Mesenchymal stem cell (in vitro differentiated cells and primary cell): Measurements from ENCODE around the gene ENTPD2.

ENCODE experiments used
- DNase-seq: peaks from one replicate; pipeline ENCODE4 v3.0.0-alpha.2; 2013
- H2AFZ ChIP-seq: one replicate; pipeline ENCODE4 v1.6.1; 2013; ENCODE audit warnings: low read depth, mild to moderate bottlenecking, control low read depth, inconsistent platforms, low read length, moderate library complexity
- H2AK5ac ChIP-seq: 2 replicates; pipeline ENCODE4 v1.6.1; 2013; ENCODE audit warnings: low read length, moderate library complexity, mild to moderate bottlenecking, inconsistent platforms; ENCODE audit not compliant: severe bottlenecking
- H2BK120ac ChIP-seq: one replicate; pipeline ENCODE4 v1.6.1; 2013; ENCODE audit warnings: low read depth, mild to moderate bottlenecking, inconsistent platforms, low read length, moderate library complexity
- H2BK12ac ChIP-seq, 2 experiments: one replicate each; pipeline ENCODE4 v1.6.1; 2013; ENCODE audit warnings: inconsistent platforms in 2 of 2, low read length in 2 of 2, mild to moderate bottlenecking in 2 of 2, moderate library complexity in 2 of 2, control low read depth in 1 of 2
- H2BK15ac ChIP-seq: one replicate; pipeline ENCODE4 v1.6.1; 2013; ENCODE audit warnings: mild to moderate bottlenecking, low read depth, inconsistent platforms; ENCODE audit not compliant: poor library complexity, severe bottlenecking
- H2BK5ac ChIP-seq: 2 replicates; pipeline ENCODE4 v1.6.1; 2013; ENCODE audit warnings: low read depth, mild to moderate bottlenecking, low read length, control low read depth, inconsistent platforms; ENCODE audit not compliant: poor library complexity, severe bottlenecking
- H3K14ac ChIP-seq, 2 experiments: one replicate each; pipeline ENCODE4 v1.6.1; 2013; ENCODE audit warnings: inconsistent platforms in 2 of 2, low read length in 2 of 2, control low read depth in 1 of 2, mild to moderate bottlenecking in 1 of 2, moderate library complexity in 1 of 2
- H3K18ac ChIP-seq, 2 experiments: one replicate each; pipeline ENCODE4 v1.6.1; 2013; ENCODE audit warnings: inconsistent platforms in 2 of 2, low read length in 2 of 2, control low read depth in 1 of 2, low read depth in 1 of 2, mild to moderate bottlenecking in 1 of 2
- H3K23ac ChIP-seq, 2 experiments: one replicate each; pipeline ENCODE4 v1.6.1; 2013; ENCODE audit warnings: inconsistent platforms in 2 of 2, low read length in 2 of 2, mild to moderate bottlenecking in 2 of 2, moderate library complexity in 2 of 2, control low read depth in 1 of 2
- H3K27ac ChIP-seq: 2 replicates; pipeline ENCODE4 v1.5.1; 2013; ENCODE audit warnings: mild to moderate bottlenecking, moderate library complexity, low read length, control low read depth, inconsistent platforms; ENCODE audit not compliant: poor library complexity, severe bottlenecking
- H3K27me3 ChIP-seq, 2 experiments: 2 replicates each; pipeline versions ENCODE4 v1.6.1 to v1.7.0; 2013; ENCODE audit warnings: low read length in 2 of 2, mild to moderate bottlenecking in 2 of 2, moderate library complexity in 2 of 2, control low read depth in 1 of 2, inconsistent platforms in 1 of 2; ENCODE audit not compliant: control insufficient read depth in 1 of 2, insufficient read depth in 1 of 2
- H3K36me3 ChIP-seq, 2 experiments: 2 replicates each; pipeline versions ENCODE4 v1.6.1 to v1.7.0; 2013; ENCODE audit warnings: low read length in 2 of 2, control low read depth in 1 of 2, inconsistent platforms in 1 of 2, low read depth in 1 of 2, mild to moderate bottlenecking in 1 of 2; ENCODE audit not compliant: insufficient read depth in 2 of 2, control insufficient read depth in 1 of 2
- H3K4ac ChIP-seq, 2 experiments: one replicate each; pipeline ENCODE4 v1.6.1; 2013; ENCODE audit warnings: inconsistent platforms in 2 of 2, low read length in 2 of 2, mild to moderate bottlenecking in 2 of 2, moderate library complexity in 2 of 2, control low read depth in 1 of 2, low read depth in 1 of 2
- H3K4me1 ChIP-seq: 2 replicates; pipeline ENCODE4 v1.6.1; 2013; ENCODE audit warnings: low read depth, low read length, control low read depth; ENCODE audit not compliant: control insufficient read depth, insufficient read depth
- H3K4me2 ChIP-seq: 2 replicates; pipeline ENCODE4 v1.6.1; 2013; ENCODE audit warnings: low read length, mild to moderate bottlenecking, inconsistent platforms; ENCODE audit not compliant: poor library complexity, severe bottlenecking
- H3K4me3 ChIP-seq, 2 experiments: 2 replicates each; pipeline versions ENCODE4 v1.5.1 to v1.7.0; 2013; ENCODE audit warnings: low read length in 2 of 2, mild to moderate bottlenecking in 2 of 2, control low read depth in 1 of 2, low read depth in 1 of 2; ENCODE audit not compliant: insufficient read depth in 1 of 2
- H3K79me1 ChIP-seq: replicated peaks from 2 replicates; pipeline ENCODE4 v1.6.1; 2013; ENCODE audit warnings: mild to moderate bottlenecking, control low read depth, low read length, inconsistent platforms; ENCODE audit not compliant: poor library complexity, severe bottlenecking
- H3K9ac ChIP-seq: 2 replicates; pipeline ENCODE4 v1.7.0; 2013; ENCODE audit warnings: mild to moderate bottlenecking, low read length, moderate library complexity
- H3K9me3 ChIP-seq: 2 replicates; pipeline ENCODE4 v1.7.0; 2013; ENCODE audit warnings: mild to moderate bottlenecking, low read length; ENCODE audit not compliant: control insufficient read depth
- H4K8ac ChIP-seq: one replicate; pipeline ENCODE4 v1.6.1; 2013; ENCODE audit warnings: inconsistent platforms, mild to moderate bottlenecking, low read length, moderate library complexity
- H4K91ac ChIP-seq: one replicate; pipeline ENCODE4 v1.6.1; 2013; ENCODE audit warnings: mild to moderate bottlenecking, low read length, inconsistent platforms
- WGBS: methylation state at CpG from one replicate; pipeline ENCODE4 v1.1.7; 2013; ENCODE audit warnings: mixed read lengths; 5-methylcytosine and 5-hydroxymethylcytosine counted together

The ENTPD2 gene

DNA sequence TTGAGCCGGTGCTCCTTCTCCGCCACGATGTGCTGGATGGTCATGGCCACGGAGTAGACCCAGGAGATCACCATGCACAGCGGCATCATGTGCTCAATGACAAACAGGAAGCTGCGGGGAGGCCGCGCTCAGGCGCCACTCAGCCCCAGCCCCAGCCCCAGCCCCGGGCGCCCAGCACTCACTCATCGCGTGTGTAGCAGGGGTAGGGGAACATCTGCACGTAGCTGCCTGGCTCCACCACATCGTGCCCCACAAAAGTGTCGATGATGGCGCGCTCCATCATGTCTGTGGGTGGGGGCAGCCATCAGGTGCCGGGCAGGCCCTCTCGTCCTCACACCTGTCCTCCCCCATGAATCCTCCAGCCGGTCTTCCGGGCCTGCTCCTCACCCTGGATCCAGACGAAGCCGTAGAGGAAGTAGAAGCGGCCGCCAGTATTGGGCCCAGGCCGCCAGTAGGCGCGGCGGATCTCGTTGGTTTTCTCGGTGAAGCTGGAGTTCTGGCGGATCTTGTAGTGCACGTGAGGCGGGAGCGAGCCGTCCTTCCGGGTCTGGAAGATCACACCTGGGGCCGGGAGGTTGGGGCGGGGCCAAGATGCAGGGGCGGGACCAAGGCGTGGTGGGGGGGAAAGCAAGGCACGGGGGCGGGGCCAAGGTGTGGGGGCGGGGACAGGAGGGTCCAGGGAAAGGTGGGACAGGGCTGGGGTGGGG, 35.9 kb downstream of the ENTPD2 start:
- H3K4me2 ChIP-seq = no peak overlapping the region
- no peaks in the 10 kb centered on the region for H3K79me1 ChIP-seq
- H3K9me3 ChIP-seq = no peaks in the 10 kb centered on the region
- H2BK15ac ChIP-seq = no peak overlapping the region
- H2BK12ac ChIP-seq = no peak overlapping the region
- no peaks in the 10 kb centered on the region for H3K27me3 ChIP-seq
- H2BK5ac ChIP-seq = no peak overlapping the region
- H3K4me3 ChIP-seq = no peak overlapping the region
- H3K14ac ChIP-seq = no peak overlapping the region
- H3K27ac ChIP-seq = no peak overlapping the region
- no peak overlapping the region for H4K8ac ChIP-seq
- H3K4me1 ChIP-seq = peaks cover 6% of the 10 kb centered on the region
- WGBS = 92% methylated on average over 41 of the region's 45 CpGs
- H3K9ac ChIP-seq = no peak overlapping the region
- no peak overlapping the region for H2BK120ac ChIP-seq
- peaks cover 12 to 74% of the 10 kb centered on the region in 2 experiments for H3K36me3 ChIP-seq
- no peak overlapping the region for H3K4ac ChIP-seq
- H3K23ac ChIP-seq = no peak overlapping the region
- H2AFZ ChIP-seq = no peak overlapping the region
- H4K91ac ChIP-seq = no peak overlapping the region
- no peak overlapping the region for H3K18ac ChIP-seq
- DNase-seq = no peak
- H2AK5ac ChIP-seq = no peak overlapping the region

GRCh38 chr9:137017071-137017470, 36.8 kb downstream of the ENTPD2 start:
- Histone ChIP-seq H3K27ac (no peak overlapping the region), H3K4me2 (no peak overlapping the region), H3K79me1 (no peaks in the 10 kb centered on the region), H3K18ac (no peak overlapping the region), H3K23ac (no peak overlapping the region), H4K91ac (peak overlapping the region; percentile 8), H2AFZ (no peak overlapping the region), H3K36me3 (peaks cover 18 to 76% of the 10 kb centered on the region in 2 experiments), H2BK5ac (no peak overlapping the region), H2BK15ac (no peak overlapping the region), H3K4ac (no peak overlapping the region), H3K27me3 (no peaks in the 10 kb centered on the region), H3K4me3 (no peak overlapping the region), H3K9ac (no peak overlapping the region), H2BK120ac (no peak overlapping the region), H2AK5ac (no peak overlapping the region), H3K14ac (no peak overlapping the region), H4K8ac (no peak overlapping the region), H2BK12ac (no peak overlapping the region), H3K4me1 (peaks cover 7% of the 10 kb centered on the region), H3K9me3 (no peaks in the 10 kb centered on the region)
- WGBS = 96% methylated on average over 28 of the region's 28 CpGs
- DNase-seq = no peak

DNA sequence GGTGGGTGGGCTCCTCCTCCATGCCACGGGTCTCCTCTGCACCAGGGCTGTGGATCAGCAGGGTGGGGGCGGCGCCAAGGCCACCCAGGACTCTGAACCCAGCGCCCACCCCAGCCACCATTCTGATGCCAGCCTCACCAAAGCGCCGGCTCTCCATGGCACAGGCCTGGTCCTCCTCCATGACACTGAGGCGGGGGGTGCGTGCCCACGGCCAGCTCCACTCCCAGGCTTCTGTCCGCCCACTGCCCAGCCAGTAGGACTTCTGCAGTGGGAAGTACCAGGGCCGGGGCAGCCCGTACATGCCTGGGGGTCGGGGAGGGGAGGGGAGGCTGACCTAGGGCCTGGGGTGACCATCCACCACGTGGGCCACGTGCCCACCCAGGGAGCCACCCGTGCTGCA, 37.4 kb downstream of the ENTPD2 start:
- no peak overlapping the region for H2BK5ac ChIP-seq
- peaks cover 18 to 81% of the 10 kb centered on the region in 2 experiments for H3K36me3 ChIP-seq
- no peak overlapping the region for H2AFZ ChIP-seq
- H4K91ac ChIP-seq = no peak overlapping the region
- H3K4me1 ChIP-seq = peaks cover 7% of the 10 kb centered on the region
- no peaks in the 10 kb centered on the region for H3K79me1 ChIP-seq
- WGBS = 97% methylated on average over 16 of the region's 16 CpGs
- H2BK15ac ChIP-seq = no peak overlapping the region
- no peak for DNase-seq
- H3K14ac ChIP-seq = no peak overlapping the region
- H4K8ac ChIP-seq = no peak overlapping the region
- no peak overlapping the region for H3K23ac ChIP-seq
- no peaks in the 10 kb centered on the region for H3K9me3 ChIP-seq
- no peak overlapping the region for H3K4me2 ChIP-seq
- no peaks in the 10 kb centered on the region for H3K27me3 ChIP-seq
- H3K9ac ChIP-seq = no peak overlapping the region
- H3K27ac ChIP-seq = no peak overlapping the region
- no peak overlapping the region for H2BK120ac ChIP-seq
- no peak overlapping the region for H2BK12ac ChIP-seq
- H3K4ac ChIP-seq = no peak overlapping the region
- H2AK5ac ChIP-seq = no peak overlapping the region
- H3K18ac ChIP-seq = no peak overlapping the region
- H3K4me3 ChIP-seq = no peak overlapping the region

GRCh38 chr9:137015976-137016375, 37.9 kb downstream of the ENTPD2 start:
- no peak overlapping the region for H4K91ac ChIP-seq

More at GRCh38 chr9:137015976-137016375, 37.9 kb downstream of the ENTPD2 start:
- no peak overlapping the region for H3K9ac ChIP-seq
- no peak overlapping the region for H2BK15ac ChIP-seq
- H2BK120ac ChIP-seq = no peak overlapping the region
- no peak overlapping the region for H3K4me2 ChIP-seq
- peaks cover 21 to 86% of the 10 kb centered on the region in 2 experiments for H3K36me3 ChIP-seq
- H3K27ac ChIP-seq = no peak overlapping the region
- H3K79me1 ChIP-seq = no peaks in the 10 kb centered on the region
- no peak overlapping the region for H2AFZ ChIP-seq
- peaks cover 7% of the 10 kb centered on the region for H3K4me1 ChIP-seq
- no peak overlapping the region for H3K4me3 ChIP-seq
- H3K18ac ChIP-seq = no peak overlapping the region
- no peak overlapping the region for H2AK5ac ChIP-seq
- H3K23ac ChIP-seq = no peak overlapping the region
- no peak for DNase-seq
- no peak overlapping the region for H2BK12ac ChIP-seq
- 97% methylated on average over 21 of the region's 21 CpGs for WGBS
- no peaks in the 10 kb centered on the region for H3K9me3 ChIP-seq
- H3K27me3 ChIP-seq = no peaks in the 10 kb centered on the region
- no peak overlapping the region for H2BK5ac ChIP-seq
- H3K4ac ChIP-seq = no peak overlapping the region
- H4K8ac ChIP-seq = no peak overlapping the region
- H3K14ac ChIP-seq = no peak overlapping the region
